Stimulated activated CD4-positive, alpha-beta T cell treated with anti-CD3 and anti-CD28 coated beads, Interleukin-2, amount 100 ng/mL, for 4 hours (primary cell): Measurements from ENCODE around the gene CLDN5.
"Not testable (repeated sequence)": the region's sequence is repeated elsewhere in the genome, so short reads cannot be mapped to it uniquely, and the experiment has no call there.

Experiments
- DNase-seq: peaks from one replicate; pipeline ENCODE4 v3.0.0-alpha.2; 2020; ENCODE audit warnings: low read depth

The CLDN5 gene

DNA sequence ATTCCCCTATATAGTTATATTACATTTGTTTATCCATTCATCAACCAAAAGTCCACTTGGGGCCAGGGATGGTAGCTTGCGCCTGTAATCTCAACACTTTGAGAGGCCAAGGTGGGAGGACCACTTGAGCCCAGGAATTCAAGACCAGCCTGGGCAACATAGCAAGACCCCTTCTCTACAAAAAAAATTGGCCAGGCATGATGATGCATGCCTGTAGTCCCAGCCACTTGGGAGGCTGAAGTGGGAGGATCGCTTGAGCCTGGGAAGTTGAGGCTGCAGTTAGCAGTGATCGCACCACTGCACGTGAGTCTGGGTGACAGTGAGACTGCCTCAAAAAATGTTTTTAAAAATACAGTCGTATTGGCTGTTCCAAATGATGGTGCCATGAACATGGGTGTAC is 24.2 kb upstream of the CLDN5 start:
- DNase-seq, result not testable (repeated sequence)

DNA sequence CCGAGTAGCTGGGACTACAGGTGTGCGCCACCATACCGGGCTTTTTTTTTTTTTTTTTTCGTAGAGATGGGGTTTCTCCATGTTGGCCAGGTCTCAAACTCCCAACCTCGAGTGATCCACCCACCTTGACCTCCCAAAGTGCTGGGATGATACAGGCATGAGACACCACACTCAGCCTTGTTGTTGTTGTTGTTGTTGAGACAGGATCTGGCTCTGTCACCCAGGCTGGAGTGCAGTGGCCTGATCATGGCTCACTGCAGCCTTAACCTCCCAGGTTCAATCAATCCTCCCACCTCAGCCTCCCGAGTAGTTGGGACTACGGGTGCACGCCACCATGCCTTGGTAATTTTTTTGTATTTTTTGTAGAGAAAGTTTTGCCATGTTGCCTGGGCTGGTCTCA is 23.4 kb upstream of the CLDN5 start:
- DNase-seq, result no peak

DNA sequence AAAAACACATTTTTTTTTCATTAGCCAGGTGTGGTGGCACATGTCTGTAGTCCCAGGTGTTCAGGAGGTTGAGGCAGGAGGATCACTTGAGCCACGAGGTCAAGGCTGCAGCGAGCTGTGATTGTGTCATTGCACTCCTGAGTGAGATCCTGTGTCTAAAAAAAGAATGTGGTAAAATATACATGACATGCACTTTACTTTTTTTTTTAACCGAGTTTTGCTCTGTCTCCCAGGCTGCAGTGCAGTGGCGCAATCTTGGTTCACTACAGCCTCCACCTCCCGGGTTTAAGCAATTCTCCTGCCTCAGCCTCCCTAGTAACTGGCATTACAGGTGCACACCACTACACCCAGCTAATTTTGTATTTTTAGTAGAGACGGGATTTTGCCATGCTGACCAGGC is 22.5 kb upstream of the CLDN5 start:
- no peak for DNase-seq

DNA sequence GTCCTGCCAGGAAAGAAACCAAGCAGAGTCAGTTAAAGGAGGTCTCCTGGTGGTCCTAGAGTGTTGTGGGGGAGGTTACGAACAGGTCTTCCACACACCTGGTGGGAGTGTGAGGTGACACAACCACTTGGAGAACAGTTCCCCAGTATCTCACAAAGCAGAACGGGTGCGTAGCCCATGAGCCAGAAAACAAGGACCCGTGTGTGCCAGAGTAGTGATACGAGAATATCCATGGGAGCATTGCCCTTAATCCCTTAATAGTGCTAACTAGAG is 21.7 kb upstream of the CLDN5 start:
- no peak for DNase-seq

DNA sequence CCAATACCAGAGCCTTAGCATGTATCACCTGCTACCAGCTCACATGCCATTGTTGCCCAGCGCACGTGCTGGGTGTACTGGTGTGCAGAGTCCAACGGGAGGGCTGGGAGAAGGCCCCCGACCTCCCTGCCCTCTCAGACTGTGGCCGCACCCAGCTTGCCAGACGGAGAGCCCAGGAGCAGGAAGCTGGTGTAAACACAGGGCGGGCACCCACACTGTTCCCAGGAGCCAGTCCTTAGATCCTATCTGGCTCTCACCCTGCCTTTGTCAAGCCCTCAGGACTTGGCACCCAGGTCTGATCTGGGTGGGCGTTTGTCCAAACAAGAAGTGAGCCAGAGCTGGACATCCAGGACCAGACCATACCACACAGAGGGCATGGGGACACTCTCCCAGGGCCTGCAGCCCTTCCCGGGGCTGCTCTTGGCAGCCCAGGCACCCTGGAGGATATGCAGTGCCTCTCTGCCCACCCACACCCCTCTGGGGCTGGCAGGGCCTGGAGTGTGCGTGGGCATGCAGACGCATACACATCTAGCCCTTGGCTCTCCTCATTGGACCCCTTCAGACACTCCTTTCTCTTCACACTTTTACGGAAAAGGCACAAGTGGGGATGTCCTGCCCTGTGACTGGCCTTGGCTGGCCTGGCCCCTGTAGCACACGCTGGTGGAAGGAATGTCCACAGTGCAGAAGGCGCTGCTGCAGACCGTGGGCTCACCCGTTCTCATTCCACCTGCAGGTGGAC is 19.9 kb upstream of the CLDN5 start:
- DNase-seq, result no peak

DNA sequence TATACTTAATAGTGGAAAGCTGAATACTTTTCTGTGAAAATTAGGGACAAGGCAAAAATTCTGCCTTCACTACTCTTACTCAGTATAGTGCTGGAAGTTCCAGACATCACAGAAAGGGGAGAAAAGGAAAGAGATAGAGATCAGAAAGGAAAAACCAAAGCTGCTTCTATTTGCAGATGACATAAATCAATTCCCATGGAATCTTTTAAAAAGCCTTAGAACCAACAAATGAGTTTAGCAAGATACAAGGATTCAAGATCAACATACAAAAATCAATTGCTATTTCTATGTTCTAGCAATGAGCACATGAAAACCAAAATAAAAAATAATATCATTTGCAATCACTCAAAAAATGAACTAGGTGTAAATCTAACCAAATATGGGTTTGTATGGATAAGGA is 16.2 kb upstream of the CLDN5 start:
- DNase-seq, result no peak

DNA sequence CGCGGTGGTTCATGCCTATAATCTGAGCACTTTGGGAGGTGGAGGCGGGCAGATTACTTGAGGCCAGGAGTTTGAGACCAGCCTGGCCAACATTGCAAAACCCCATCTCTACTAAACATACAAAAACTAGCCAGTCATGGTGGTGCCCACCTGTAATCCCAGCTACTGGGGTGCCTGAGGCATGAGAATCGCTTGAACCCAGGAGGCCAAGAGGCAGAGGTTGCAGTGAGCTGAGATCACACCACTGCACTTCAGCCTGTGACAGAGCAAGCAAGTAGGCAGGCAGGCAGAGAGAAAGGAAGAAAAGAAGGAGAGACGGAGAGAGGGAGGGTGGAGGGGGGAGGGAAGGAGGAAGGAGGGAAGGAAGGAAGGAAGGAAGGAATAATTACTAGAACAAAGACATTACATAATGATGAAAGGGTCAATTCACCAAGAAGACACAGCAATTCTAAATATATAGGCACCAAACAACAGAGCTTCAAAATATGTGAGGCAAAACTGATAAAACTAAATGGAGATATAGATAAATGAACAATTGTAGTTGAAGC is 13.8 kb upstream of the CLDN5 start:
- no peak for DNase-seq

DNA sequence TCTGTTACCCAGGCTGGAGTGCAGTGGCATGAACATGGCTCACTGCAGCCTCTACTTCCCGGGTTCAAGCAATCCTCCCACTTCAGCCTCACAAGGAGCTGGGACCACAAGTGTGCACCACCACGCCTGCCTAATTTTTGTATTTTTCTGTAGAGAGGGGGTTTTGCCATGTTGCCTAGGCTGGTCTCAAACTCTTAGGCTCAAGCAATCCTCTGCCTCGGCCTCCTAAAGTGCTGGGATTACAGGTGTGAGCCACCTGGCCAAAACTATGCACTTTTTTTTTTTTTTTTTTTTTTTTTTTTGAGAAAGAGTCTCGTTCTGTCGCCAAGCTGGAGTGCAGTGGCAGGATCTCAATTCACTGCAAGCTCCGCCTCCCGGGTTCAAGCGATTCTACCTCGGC is 12.4 kb upstream of the CLDN5 start:
- DNase-seq, result no peak

DNA sequence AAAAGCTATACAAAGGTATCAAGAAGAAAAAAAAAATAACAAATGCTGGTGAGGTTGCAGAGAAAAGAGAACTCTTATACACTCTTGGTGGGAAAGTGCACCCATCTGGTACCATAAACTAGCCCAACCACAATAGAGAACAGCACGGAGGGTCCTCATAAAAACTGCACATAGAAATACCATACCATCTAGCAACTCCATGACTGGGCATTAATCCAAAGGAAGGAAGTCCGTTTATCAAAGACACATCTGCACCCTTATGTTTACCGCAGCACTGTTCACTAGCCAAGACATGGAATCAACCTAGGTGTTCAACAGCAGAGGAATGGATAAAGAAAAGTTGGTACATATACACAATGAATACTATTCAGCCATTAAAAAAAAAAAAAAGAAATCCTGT is 10.8 kb upstream of the CLDN5 start:
- DNase-seq, result no peak

DNA sequence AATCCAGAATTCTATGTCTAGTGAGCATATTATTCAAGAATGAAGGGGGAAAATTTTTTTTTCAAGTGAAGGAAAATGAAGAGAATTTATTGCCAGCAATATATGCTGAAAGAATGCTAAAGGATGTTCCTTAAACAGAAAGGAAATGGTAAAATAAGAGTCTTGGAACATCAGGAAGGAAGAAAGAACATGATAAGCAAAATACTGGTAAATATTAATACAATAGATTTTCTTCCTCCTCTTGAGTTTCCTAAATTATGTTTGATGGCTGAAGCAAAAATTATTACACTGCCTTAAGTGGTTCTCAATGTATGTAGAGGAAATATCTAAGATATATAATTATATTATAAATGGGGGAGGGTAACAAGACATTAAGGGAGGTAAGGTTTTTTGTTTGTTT is 9.6 kb upstream of the CLDN5 start:
- no peak for DNase-seq

DNA sequence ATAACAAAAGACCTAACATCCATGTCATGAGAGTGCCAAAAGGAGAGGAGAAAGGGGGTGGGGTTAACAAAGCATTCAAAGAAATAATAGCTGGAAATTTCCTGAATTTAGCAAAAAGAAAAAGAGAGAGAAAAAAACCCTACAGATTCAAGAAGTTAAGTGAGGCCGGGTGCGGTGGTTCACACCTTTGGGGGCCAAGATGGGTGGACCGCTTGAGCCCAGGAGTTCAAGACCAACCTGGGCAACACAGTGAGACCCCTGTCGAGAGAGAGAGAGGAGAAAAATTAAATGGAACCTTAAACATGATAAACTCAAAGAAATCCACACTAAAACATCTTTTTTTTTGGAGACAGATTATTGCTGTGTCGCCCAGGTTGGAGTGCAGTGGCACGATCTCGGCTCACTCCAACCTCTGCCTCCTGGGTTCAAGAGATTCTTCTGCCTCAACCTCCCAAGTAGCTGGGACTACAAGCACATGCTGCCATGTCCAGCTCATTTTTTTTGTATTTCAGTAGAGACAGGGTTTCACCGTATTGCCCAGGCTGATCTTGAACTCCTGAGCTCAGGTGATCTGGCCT is 8.9 kb upstream of the CLDN5 start:
- no peak for DNase-seq

DNA sequence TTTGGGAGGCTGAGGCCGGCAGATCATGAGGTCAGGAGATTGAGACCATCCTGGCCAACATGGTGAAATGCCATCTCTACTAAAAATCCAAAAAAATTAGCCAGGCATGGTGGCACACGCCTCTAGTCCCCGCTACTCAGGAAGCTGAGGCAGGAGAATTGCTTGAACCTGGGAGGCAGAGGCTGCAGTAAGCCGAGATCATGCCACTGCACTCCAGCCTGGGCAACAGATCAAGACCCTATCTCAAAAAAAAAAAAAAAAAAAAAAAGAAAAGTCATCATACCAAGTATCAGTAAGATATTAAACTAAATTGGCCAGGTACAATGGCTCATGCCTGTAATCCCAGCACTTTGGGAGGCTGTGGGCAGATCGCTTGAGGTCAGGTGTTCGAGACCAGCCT is 7.1 kb upstream of the CLDN5 start:
- DNase-seq, result not testable (repeated sequence)

DNA sequence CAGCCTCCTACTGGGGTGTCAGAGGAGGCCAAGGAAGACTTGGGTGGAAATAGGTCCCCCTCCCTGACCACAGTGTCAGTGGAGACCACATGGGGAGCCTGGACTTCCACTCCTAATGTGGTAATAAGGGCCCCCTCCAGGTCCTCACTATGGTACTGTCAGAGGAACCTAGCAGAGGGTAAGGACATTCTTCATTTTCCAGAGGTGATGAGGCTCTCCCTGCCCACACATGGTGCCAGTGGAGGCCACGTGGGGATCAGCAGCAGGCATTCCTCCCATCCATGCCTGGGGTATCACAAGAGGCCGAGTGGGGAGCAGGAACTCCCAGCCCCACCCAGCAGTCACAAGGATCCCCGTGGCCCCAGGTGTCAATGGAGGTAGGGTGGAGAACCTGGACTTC is 6.5 kb upstream of the CLDN5 start:
- DNase-seq, result no peak

DNA sequence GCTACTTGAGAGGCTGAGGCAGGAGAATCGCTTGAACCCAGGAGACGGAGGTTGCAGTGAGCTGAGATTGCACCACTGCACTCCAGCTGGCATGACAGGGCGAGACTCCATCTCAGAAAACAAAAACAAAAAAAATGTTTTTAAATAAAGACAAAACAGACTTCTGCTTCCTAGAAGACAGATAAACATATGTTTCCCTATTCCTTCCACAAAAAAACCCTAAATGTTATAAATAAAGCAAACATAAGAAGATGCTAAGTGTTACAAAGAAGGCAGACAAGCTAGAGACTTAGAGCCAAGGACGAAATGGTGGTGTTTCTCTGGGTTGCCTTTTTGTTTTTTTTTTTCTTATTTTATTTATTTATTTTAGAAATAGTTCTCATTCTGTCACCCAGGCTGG is 5.6 kb upstream of the CLDN5 start:
- DNase-seq, result no peak

DNA sequence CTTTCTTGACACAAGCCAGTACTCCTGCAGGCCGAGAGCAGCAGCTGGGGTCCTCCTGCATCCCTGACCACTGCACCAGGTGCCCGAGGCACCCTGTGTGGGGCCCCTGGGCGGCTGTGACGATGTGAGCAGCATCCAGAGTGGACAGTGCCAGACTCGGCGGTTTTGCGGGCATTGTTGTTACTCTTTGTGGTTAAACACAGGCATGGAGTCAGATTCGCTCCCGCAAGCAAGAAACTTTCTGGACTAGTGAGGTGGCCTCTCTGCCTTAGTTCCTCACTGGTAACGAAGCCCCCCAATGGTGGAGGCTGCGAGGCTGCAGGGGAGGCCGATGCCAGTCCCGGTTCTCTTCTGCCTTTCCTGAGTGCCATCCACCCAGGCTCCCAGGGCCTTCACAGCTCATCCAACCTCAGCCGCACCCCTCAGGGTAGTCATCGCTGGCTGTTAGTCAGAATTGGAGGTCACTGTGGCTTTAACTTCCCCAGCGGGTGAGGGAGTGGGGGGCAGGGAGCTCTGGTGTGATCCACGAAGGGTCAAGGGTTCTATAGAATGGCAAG is 3.7 kb upstream of the CLDN5 start:
- DNase-seq, result no peak

DNA sequence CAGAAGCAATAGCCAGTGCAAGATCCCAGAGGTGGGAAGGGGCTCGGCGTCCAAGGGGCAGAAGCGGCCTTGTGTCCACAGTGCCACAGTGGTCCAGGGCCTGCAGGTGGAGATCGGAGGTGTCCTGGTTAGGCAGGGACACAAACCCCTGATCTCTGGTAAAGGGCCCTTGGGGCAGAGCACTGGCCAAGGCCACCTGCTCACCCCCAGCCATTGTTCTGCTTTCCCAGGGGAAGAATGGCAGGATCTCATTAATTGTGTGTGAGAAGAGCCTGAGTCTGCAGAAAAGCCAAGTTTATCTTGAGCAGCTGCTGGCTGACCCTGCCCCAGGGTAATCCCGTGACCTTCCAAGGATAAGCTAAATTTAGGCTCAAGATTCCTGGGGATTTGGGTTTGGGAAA is 3.1 kb upstream of the CLDN5 start:
- DNase-seq, result no peak

DNA sequence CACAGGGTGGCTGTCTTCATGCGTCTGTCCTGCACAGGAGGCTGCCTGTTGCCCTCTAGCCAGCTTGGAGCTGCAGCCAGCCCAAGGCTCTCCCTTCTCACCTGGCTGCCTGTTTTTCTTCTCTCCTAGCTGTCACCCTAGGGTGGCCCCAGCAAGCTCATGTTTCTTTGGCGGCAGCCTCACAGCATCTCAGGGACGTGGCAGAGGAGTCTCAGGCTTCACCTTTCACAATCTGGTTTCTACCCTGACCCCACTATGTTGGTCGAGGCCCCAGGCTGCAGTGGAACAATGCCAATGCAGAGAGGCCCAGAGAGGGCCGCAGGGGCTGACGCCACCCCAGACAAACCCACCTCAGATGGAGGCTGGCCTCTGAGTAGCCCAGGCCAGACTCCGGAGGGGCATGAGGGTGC is 2.5 kb upstream of the CLDN5 start:
- no peak for DNase-seq

DNA sequence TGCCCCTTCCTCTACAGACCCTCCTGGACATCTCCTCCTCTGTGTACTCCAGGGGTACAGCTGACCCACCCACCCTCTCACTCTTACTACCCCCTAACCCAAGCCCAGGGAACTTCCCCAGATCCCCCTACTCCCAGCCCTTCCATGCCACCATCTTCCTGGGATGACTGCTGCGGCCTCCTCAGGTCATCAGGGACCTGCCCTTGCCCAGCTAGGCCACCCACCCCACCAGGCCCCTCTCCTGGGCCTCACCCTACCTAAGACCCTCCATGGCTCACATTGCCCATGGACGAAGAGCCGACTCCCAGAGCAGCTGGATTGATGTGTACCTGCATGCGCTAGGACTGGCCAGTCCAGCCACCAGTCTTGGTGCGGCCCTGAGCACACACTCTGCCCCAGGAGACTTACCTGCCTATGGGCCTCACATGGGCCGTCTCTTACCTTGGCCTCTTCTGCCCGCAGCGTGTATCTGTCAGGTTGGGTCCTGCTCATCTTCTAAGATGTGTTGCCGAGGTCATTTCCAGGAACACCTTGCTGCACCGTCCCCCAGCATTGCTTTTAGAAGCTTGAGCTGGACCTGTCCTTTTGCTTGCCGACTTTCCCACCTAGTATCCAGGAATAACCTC is 2.0 kb upstream of the CLDN5 start:
- no peak for DNase-seq

DNA sequence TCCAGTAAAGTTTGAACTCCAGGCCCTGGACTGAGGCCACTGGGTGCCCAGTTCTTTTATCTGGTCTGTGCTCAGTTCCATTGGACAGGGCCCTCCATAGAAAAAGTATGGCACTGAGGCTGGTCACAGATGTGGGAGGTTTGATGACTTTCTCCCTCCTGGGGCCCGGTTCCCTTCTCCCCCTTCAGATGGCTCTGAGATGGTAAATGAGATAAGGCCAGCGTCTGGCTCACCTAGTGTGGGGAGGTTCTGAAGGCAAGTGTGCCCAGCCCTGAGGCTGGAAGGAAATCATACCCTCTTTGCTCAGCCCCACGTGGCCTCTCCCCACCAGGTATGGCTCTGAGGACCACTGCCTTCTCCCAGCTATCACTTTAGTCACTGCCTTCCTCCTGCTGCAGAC is 1.5 kb upstream of the CLDN5 start:
- no peak for DNase-seq

DNA sequence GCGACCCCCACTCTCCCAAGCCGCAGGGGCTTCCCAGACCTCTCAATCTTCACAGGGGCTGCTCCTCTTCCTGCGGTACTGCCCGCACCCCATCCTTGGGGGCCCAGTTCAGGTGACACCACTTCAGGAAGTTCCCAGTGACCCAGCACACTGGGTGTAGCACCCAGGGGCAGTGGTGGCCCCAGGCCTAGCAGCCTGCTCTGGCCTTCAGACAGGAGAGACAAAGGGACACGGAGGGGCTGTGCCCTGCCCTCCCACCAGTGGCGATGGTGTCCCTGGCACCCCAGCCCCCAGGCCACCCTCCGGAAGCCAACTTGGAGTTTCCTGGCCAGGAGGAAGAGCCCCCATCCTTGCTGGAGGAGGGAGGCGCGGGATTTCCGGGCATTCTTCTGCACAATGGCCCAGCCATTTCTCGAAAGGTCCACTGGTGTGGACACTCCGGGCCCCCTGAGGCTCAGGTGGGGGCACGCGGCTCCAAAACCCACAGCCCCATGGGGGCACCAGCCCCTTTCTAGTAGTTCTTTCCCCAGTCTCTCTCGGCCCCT is 978 bp upstream of the CLDN5 start:
- DNase-seq, result no peak

DNA sequence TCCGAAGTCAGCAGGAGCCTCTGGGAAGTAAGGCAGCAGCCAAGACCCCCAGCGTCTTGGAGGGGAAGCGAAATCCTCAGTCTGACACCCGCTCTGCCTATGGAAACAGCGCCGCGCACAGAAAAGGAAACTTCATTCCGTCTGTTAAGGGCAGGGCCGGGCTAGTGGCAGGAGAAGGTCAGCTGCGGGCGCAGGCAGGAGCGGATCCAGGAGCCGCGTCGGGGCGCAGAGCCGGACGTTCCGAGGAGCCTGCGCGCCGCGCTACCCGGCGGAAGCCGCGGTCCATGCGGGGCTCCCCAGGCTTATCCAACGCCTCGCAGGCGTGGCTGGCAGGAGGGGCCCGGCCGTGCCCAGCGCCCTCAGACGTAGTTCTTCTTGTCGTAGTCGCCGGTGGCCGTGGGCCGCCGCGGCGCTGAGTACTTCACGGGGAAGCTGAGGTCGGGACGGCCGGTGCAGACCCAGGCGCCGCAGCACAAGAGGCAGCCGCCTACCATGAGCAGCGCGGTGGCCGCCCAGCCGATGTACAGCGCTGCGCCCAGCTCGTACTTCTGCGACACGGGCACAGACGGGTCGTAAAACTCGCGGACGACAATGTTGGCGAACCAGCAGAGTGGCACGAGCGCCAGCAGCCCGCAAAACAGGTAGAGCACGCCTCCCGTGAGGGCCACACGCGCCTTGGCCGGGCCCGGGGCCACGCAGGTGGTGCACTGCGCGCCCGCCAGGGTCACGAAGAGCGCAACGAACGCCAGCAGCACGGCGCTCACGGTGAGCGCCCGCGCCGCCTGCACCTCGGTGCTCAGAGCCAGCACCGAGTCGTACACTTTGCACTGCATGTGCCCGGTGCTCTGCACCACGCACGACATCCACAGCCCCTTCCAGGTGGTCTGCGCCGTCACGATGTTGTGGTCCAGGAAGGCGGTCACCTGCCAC is 705 bp downstream of the CLDN5 start:
- no peak for DNase-seq

DNA sequence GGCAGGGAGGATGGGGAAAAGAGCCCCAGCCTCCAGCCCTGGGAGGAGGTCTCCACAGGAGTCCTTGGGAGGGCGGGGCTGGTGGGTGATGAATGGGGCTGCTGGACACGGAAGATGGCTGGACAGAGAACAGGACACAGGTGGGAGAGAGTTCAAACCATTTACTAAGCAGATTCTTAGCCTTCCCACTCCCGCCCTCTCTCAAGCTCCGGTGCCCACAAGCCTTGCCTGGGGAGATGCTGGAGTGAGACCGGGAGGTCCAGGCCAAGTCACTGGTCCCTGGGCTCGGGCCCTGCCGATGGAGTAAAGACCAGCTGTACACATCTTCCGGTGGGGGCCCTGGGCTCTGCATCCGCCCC is 1.4 kb downstream of the CLDN5 start:
- no peak for DNase-seq
